A549 (cell line): ENCODE results near the gene IQCN. TPM values are rescaled to one million over a fixed set of nuclear protein-coding genes. Genes with fewer than 3 reads are reported as not detected.

Experiments used
- ATAC-seq, 2 experiments: fragments of 200-7000 bp in 1 of 2; fragments of >200 bp in 1 of 2; cut with Nextera tagmentation in 1 of 2; cut with Tn5 transposase in 1 of 2; 3 replicates each; pipeline versions ENCODE4 v1.8.0 to v1.9.1; 2018 to 2020; ENCODE audit warnings: mild to moderate bottlenecking in 1 of 2, moderate library complexity in 1 of 2
- CTCF ChIA-PET: fragments of 300-600 bp; sonication (Branson Sonifier 250); formaldehyde crosslinking; extraction: SDS; loops from one replicate; lab custom pipeline; 2021; ENCODE audit warnings: antibody characterized with exemption, inconsistent platforms; lab: Yijun Ruan, JAX
- POLR2A ChIA-PET: fragments of 350-600 bp; formaldehyde crosslinking; extraction: SDS; loops from one replicate; lab custom pipeline; 2021; ENCODE audit warnings: antibody characterized with exemption, inconsistent platforms; lab: Yijun Ruan, JAX
- DNase-seq, 2 experiments: peaks; one replicate each; pipeline versions ENCODE4 v3.0.0 to v3.0.0-alpha.2; 2011 to 2016; ENCODE audit warnings: low read depth in 1 of 2, low spot score in 1 of 2
- FAIRE-seq: peaks from 2 replicates; lab custom pipeline; 2011; peaks lifted over from hg19 to GRCh38; lab: Jason Lieb, UNC
- H3K27ac ChIP-seq, 2 experiments: fragments of >200 bp; sonication (Bioruptor Twin); formaldehyde crosslinking; 3 replicates each; pipeline ENCODE4 v1.5.1; 2016 to 2017
- H3K4me1 ChIP-seq: fragments of >200 bp; sonication (Bioruptor Twin); formaldehyde crosslinking; 3 replicates; pipeline ENCODE4 v1.6.1; 2016
- H3K4me2 ChIP-seq: fragments of >200 bp; sonication (Bioruptor Twin); formaldehyde crosslinking; 3 replicates; pipeline ENCODE4 v1.6.1; 2016
- H3K4me3 ChIP-seq: fragments of >200 bp; sonication (Bioruptor Twin); formaldehyde crosslinking; 3 replicates; pipeline ENCODE4 v1.5.1; 2016
- H3K9me3 ChIP-seq: fragments of >200 bp; sonication (Bioruptor Twin); formaldehyde crosslinking; 3 replicates; pipeline ENCODE4 v1.6.1; 2016
- CHD4 ChIP-seq: fragments of 200-600 bp; sonication (generic); IDR thresholded peaks from 2 replicates; pipeline ENCODE4 v1.6.1; 2016; ENCODE audit warnings: antibody characterized with exemption, mild to moderate bottlenecking, borderline replicate concordance
- E2F6 ChIP-seq: IDR thresholded peaks from 2 replicates; pipeline ENCODE4 v1.6.1; 2012; ENCODE audit warnings: low read depth, borderline replicate concordance
- EHMT2 ChIP-seq: fragments of 200-600 bp; sonication (generic); IDR thresholded peaks from 2 replicates; pipeline ENCODE4 v1.6.1; 2016; ENCODE audit warnings: antibody characterized with exemption, low read depth, mild to moderate bottlenecking, moderate library complexity
- ELK1 ChIP-seq: fragments of 150-350 bp; IDR thresholded peaks from 2 replicates; pipeline ENCODE4 v1.6.1; 2014; ENCODE audit warnings: low read depth, mild to moderate bottlenecking, low read length
- ESRRA ChIP-seq: fragments of 150-350 bp; IDR thresholded peaks from 2 replicates; pipeline ENCODE4 v1.6.1; 2014; ENCODE audit warnings: mild to moderate bottlenecking, low read length, borderline replicate concordance
- FOSB ChIP-seq: fragments of 250-450 bp; sonication (Bioruptor Pico); IDR thresholded peaks from 2 replicates; pipeline ENCODE4 v1.5.0; 2020; ENCODE audit warnings: mild to moderate bottlenecking, moderate library complexity
- HMGXB4 ChIP-seq: fragments of 250-450 bp; sonication (Bioruptor Pico); IDR thresholded peaks from 2 replicates; pipeline ENCODE4 v1.5.0; 2021; ENCODE audit warnings: mild to moderate bottlenecking, moderate library complexity, borderline replicate concordance
- HOXA7 ChIP-seq: fragments of 250-450 bp; sonication (Bioruptor Pico); IDR thresholded peaks from 2 replicates; pipeline ENCODE4 v1.5.0; 2020; ENCODE audit warnings: mild to moderate bottlenecking, moderate library complexity
- JUN ChIP-seq, 2 experiments: fragments of >200 bp; sonication (Bioruptor Twin); formaldehyde crosslinking; IDR thresholded peaks; 2 replicates in 1 of 2; 3 replicates in 1 of 2; pipeline ENCODE4 v1.6.1; 2016 to 2017
- JUNB ChIP-seq: fragments of >200 bp; sonication (Bioruptor Twin); formaldehyde crosslinking; IDR thresholded peaks from 2 replicates; pipeline ENCODE4 v1.6.1; 2016
- KDM1A ChIP-seq: fragments of 200-600 bp; sonication (generic); IDR thresholded peaks from 2 replicates; pipeline ENCODE4 v1.6.1; 2016; ENCODE audit warnings: low read depth, mild to moderate bottlenecking
- RAD21 ChIP-seq, 2 experiments: fragments of >200 bp in 1 of 2; sonication (Bioruptor Twin) in 1 of 2; formaldehyde crosslinking in 1 of 2; IDR thresholded peaks in 1 of 2; conservative IDR thresholded peaks in 1 of 2; 2 replicates in 1 of 2; 3 replicates in 1 of 2; pipeline ENCODE4 v1.6.1; 2012 to 2018; ENCODE audit warnings: inconsistent platforms in 1 of 2
- SMC3 ChIP-seq: fragments of >200 bp; sonication (Bioruptor Twin); formaldehyde crosslinking; IDR thresholded peaks from 3 replicates; pipeline ENCODE4 v1.6.1; 2018; ENCODE audit warnings: inconsistent platforms
- SREBF2 ChIP-seq: fragments of 450-650 bp; IDR thresholded peaks from 2 replicates; pipeline ENCODE4 v1.6.1; 2014; ENCODE audit warnings: mild to moderate bottlenecking, moderate library complexity
- TP53 ChIP-seq: fragments of 250-450 bp; sonication (Bioruptor Pico); IDR thresholded peaks from 2 replicates; pipeline ENCODE4 v1.5.0; 2021; ENCODE audit warnings: mild to moderate bottlenecking, moderate library complexity
- ZC3H11A ChIP-seq: fragments of 450-650 bp; IDR thresholded peaks from 2 replicates; pipeline ENCODE4 v1.6.1; 2014; ENCODE audit warnings: antibody characterized with exemption, mild to moderate bottlenecking
- WGBS: methylation state at CpG from one replicate; pipeline ENCODE4 v1.1.6; 2017; ENCODE audit errors: missing lambda C conversion rate; 5-methylcytosine and 5-hydroxymethylcytosine counted together
- polyA plus RNA-seq, 4 experiments: library from polyadenylated mRNA; depleted of rRNA in 3 of 4; stranded (reverse); fragments of >200 nt; fragmentation: RNase III in 1 of 4; extraction: RNeasy Plus Mini Kit Qiagen cat#74134 plus additional on column Dnase treatment in 1 of 4; gene quantifications; 2 replicates in 3 of 4; 3 replicates in 1 of 4; pipeline ENCODE4 v1.2.3, GENCODE V29; 2011 to 2017
- TF ChIP-seq, protein P1 (sequence below): fragments of 250-450 bp; sonication (Bioruptor Pico); IDR thresholded peaks from 2 replicates; pipeline ENCODE4 v1.5.0; 2020; ENCODE audit warnings: low read depth, mild to moderate bottlenecking, moderate library complexity

Gene IQCN
- polyA plus RNA-seq, 2 of the 4 experiments (the other 2 are of a cell fraction), result 0.34 to 0.50 TPM

DNA sequence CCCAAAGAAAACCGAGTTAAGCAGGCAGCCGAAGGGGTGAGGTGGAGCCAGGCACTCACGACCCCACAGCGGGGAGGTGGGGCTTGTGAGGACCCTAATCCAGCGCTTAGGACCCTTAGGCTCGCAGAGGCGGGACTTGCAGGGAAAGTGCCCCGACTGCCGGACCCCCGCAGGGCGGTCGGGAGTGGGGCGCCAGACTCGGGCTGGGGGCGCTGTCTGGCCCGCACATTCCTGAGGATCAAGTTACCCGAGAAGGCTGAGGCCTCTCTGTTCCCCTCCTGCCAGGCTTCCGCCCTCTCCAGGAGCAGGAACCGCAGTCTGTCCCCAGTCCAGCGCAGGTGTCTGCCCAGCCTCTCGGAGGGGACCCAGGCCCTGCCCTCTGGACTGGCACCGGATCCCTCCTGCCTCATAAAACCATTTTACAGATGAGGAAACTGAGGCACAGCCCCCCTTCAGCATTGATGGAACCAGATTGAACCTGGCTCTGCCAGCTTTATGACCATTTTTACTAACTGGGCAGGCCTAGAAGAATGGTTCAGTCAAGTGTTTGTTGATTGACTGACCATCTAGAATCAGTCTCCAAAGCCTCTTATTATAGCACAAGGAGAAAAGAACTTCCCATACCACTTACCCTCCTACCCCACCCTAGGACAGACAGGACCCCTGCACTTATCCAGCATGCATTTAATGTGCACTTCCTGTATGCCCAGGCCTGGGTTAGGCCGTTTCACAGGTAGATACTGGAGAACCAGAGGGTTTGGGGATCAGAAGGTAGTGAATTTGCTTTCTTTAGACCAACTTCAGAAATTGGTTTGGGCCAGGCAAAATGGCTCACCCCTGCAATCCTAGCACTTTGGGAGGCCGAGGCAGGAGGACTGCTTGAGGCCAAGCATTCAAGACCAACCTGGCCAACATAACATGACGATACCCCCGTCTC is 13.9 kb upstream of the IQCN start:
- Histone ChIP-seq H3K9me3 (no peaks in the 10 kb centered on the region), H3K4me3 (no peak overlapping the region), H3K4me1 (peaks cover 22% of the 10 kb centered on the region), H3K27ac (peak overlapping the region in 1 of 2 experiments; percentile 72; a peak in 3 of 6 replicates), H3K4me2 (no peak overlapping the region)
- WGBS, result 78% methylated on average over 20 of the region's 26 CpGs
- no peak for ATAC-seq
- ChIA-PET CTCF (interaction anchor here (1.5 to 6.5 kb wide), 3 partner anchors 9 to 40 kb away, joined by 5 to 57 read pairs (median 9); partner anchors contain the start of genes JUND and LSM4), POLR2A (interaction anchor here (1.3 kb wide), 1 partner anchor 17 kb away, joined by 3 read pairs; no protein-coding TSS in a partner anchor)
- TF ChIP-seq RAD21 (conservative IDR thresholded peaks at IDR 0.05 in 1 of 2, IDR thresholded peaks at IDR 0.05 in 1 of 2) (no peak), SMC3 (no peak), FOSB (CRISPR knock-in tag) (no peak), CHD4 (no peak), KDM1A (no peak), ZC3H11A (no peak)
- no peak for DNase-seq
- no peak for FAIRE-seq

- Histone ChIP-seq H3K4me1 (peaks cover 31% of the 10 kb centered on the region), H3K4me3 (no peak overlapping the region), H3K9me3 (no peaks in the 10 kb centered on the region), H3K4me2 (no peak overlapping the region), H3K27ac (peak overlapping the region in 1 of 2 experiments; percentile 72; a peak in 3 of 6 replicates)
- ATAC-seq (no peak), DNase-seq (no peak), FAIRE-seq (no peak)
- TF ChIP-seq TP53 (CRISPR knock-in tag), result no peak
- TF ChIP-seq HMGXB4 (CRISPR knock-in tag), result no peak
- TF ChIP-seq, protein P1, sequence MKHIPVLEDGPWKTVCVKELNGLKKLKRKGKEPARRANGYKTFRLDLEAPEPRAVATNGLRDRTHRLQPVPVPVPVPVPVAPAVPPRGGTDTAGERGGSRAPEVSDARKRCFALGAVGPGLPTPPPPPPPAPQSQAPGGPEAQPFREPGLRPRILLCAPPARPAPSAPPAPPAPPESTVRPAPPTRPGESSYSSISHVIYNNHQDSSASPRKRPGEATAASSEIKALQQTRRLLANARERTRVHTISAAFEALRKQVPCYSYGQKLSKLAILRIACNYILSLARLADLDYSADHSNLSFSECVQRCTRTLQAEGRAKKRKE (CRISPR knock-in tag), result no peak
- TF ChIP-seq SREBF2, result no peak
- TF ChIP-seq JUNB, result no peak
- TF ChIP-seq EHMT2, result no peak
- no peak for TF ChIP-seq HOXA7
- TF ChIP-seq ELK1, result no peak
- no peak for TF ChIP-seq E2F6
- TF ChIP-seq ESRRA, result no peak
- TF ChIP-seq JUN (IDR thresholded peaks at IDR 0.05), result no peak
- CTCF ChIA-PET, result interaction anchor here (1.5 to 1.8 kb wide), 2 partner anchors 35 to 41 kb away, joined by 5 to 9 read pairs; partner anchors contain the start of gene LSM4
- 90% methylated on average over 12 of the region's 21 CpGs for WGBS
- POLR2A ChIA-PET, result no interaction called here
Observed at GRCh38 chr19:18286973-18287635, 12.9 kb upstream of the IQCN start.
